Colonic mucosa (tissue), 4 donors: ENCODE measurements around the gene PTPRM. TPM values are rescaled to one million over a fixed set of nuclear protein-coding genes. Genes with fewer than 3 reads are reported as not detected.
A peak's percentile ranks its signal among the peaks of the same experiment; 100 is the strongest.

Source experiments
- DNase-seq: peaks from one replicate; pipeline ENCODE4 v3.0.0-alpha.2; 2020
- H3K27ac ChIP-seq: fragments of 200-600 bp; one replicate; pipeline ENCODE4 v1.8.0; 2021
- H3K27me3 ChIP-seq: fragments of 200-600 bp; one replicate; pipeline ENCODE4 v1.8.0; 2021
- H3K36me3 ChIP-seq: fragments of 200-600 bp; one replicate; pipeline ENCODE4 v1.8.0; 2021
- H3K4me1 ChIP-seq: fragments of 200-600 bp; one replicate; pipeline ENCODE4 v1.8.0; 2021; ENCODE audit warnings: mild to moderate bottlenecking
- H3K4me3 ChIP-seq: fragments of 200-600 bp; one replicate; pipeline ENCODE4 v1.8.0; 2021
- H3K9ac ChIP-seq, 2 donors: one replicate each; pipeline ENCODE4 v1.7.0; 2013; ENCODE audit warnings: control low read depth in 2 of 2, low read depth in 2 of 2, low read length in 2 of 2
- H3K9me3 ChIP-seq: fragments of 200-600 bp; one replicate; pipeline ENCODE4 v1.8.0; 2021
- CTCF ChIP-seq: fragments of 200-600 bp; IDR thresholded peaks from one replicate; pipeline ENCODE4 v1.8.0; 2022; ENCODE audit warnings: antibody characterized with exemption, mild to moderate bottlenecking
- intact Hi-C: fragments of 100-400 bp; cut with DNase I; formaldehyde crosslinking; loops from one replicate; pipeline ENCODE4 v1.14.1; 2022
- total RNA-seq, 2 donors: library from RNA; stranded (reverse); fragmentation: NEBNext Ultra II Directional in 1 of 2; extraction: Animal tissue kit (Norgen Biotek cat#: 25700) in 1 of 2; gene quantifications; one replicate each; pipeline ENCODE4 v1.2.1, GENCODE V29; 2021
- donor health status: healthy.
- donor health status: DM: no; HTN: no; CAD: no.
- donor health status: DM: no; HTN: no; CAD: no.

The PTPRM gene
- total RNA-seq, 2 donors from 2014 or later, result 8.1 to 13.9 TPM

GRCh38 chr18:7614042-7614441 is 46.9 kb downstream of the PTPRM start:
- H3K9ac ChIP-seq, result no peak overlapping the region
- H3K27ac ChIP-seq, result no peak overlapping the region
- no peaks in the 10 kb centered on the region for H3K4me1 ChIP-seq
- H3K9me3 ChIP-seq, result no peaks in the 10 kb centered on the region
- no peaks in the 10 kb centered on the region for H3K36me3 ChIP-seq
- H3K27me3 ChIP-seq, result no peaks in the 10 kb centered on the region
- intact Hi-C loops, result no loop called here
- no peak for TF ChIP-seq CTCF
- DNase-seq, result no peak
- no peak overlapping the region for H3K4me3 ChIP-seq

GRCh38 chr18:7615840-7616239 is 48.7 kb downstream of the PTPRM start:
- intact Hi-C loops, result no loop called here
- no peak for DNase-seq
- Histone ChIP-seq H3K9ac (no peak overlapping the region), H3K36me3 (no peaks in the 10 kb centered on the region), H3K27ac (no peak overlapping the region), H3K4me1 (no peaks in the 10 kb centered on the region), H3K27me3 (no peaks in the 10 kb centered on the region), H3K4me3 (no peak overlapping the region), H3K9me3 (no peaks in the 10 kb centered on the region)
- TF ChIP-seq CTCF, result no peak

- no peak for TF ChIP-seq CTCF
- Histone ChIP-seq H3K27me3 (no peaks in the 10 kb centered on the region), H3K36me3 (no peaks in the 10 kb centered on the region), H3K4me3 (no peak overlapping the region), H3K9ac (no peak overlapping the region), H3K27ac (no peak overlapping the region), H3K4me1 (no peaks in the 10 kb centered on the region), H3K9me3 (no peaks in the 10 kb centered on the region)
- intact Hi-C loops, result no loop called here
- DNase-seq, result no peak
Observed at GRCh38 chr18:7616661-7617060, 49.5 kb downstream of the PTPRM start.

GRCh38 chr18:7617738-7618422 is 50.8 kb downstream of the PTPRM start:
- Histone ChIP-seq H3K27me3 (no peaks in the 10 kb centered on the region), H3K4me3 (no peak overlapping the region), H3K9ac (no peak overlapping the region), H3K36me3 (no peaks in the 10 kb centered on the region), H3K4me1 (no peaks in the 10 kb centered on the region), H3K27ac (no peak overlapping the region), H3K9me3 (no peaks in the 10 kb centered on the region)
- TF ChIP-seq CTCF, result no peak
- DNase-seq, result peak; percentile 32
- intact Hi-C loops, result no loop called here

GRCh38 chr18:7618891-7619442 is 51.9 kb downstream of the PTPRM start:
- TF ChIP-seq CTCF, result no peak
- no peaks in the 10 kb centered on the region for H3K4me1 ChIP-seq
- no peaks in the 10 kb centered on the region for H3K9me3 ChIP-seq
- H3K9ac ChIP-seq, result no peak overlapping the region
- no peaks in the 10 kb centered on the region for H3K36me3 ChIP-seq
- no peak overlapping the region for H3K27ac ChIP-seq
- H3K27me3 ChIP-seq, result no peaks in the 10 kb centered on the region
- DNase-seq, result no peak
- intact Hi-C loops, result no loop called here
- no peak overlapping the region for H3K4me3 ChIP-seq
